Adrenal gland (tissue), 12 donors: ENCODE data around the gene GRIK1. TPM values are rescaled to one million over a fixed set of nuclear protein-coding genes. Genes with fewer than 3 reads are reported as not detected.

Experiments used
- DNase-seq, 7 donors: peaks; one replicate each; pipeline ENCODE4 v3.0.0-alpha.2; 2019 to 2020
- H3K27ac ChIP-seq, 5 donors: fragments of 200-600 bp; sonication (generic) in 4 of 5; 1 replicate in 3 of 5; 2 replicates in 2 of 5; pipeline versions ENCODE4 v1.5.1 to v1.8.0; 2016 to 2020; ENCODE audit warnings: mild to moderate bottlenecking in 1 of 5
- H3K27me3 ChIP-seq: fragments of 200-600 bp; 2 replicates; pipeline ENCODE4 v1.8.0; 2021
- H3K36me3 ChIP-seq, 2 donors: fragments of 200-600 bp; replicated peaks in 1 of 2; 1 replicate in 1 of 2; 2 replicates in 1 of 2; pipeline versions ENCODE4 v1.5.1 to v1.8.0; 2018 to 2022
- H3K4me1 ChIP-seq, 2 donors: fragments of 200-600 bp; replicated peaks in 1 of 2; 1 replicate in 1 of 2; 2 replicates in 1 of 2; pipeline versions ENCODE4 v1.5.1 to v1.8.0; 2018 to 2021
- H3K4me3 ChIP-seq, 4 donors: fragments of 200-600 bp; sonication (generic) in 3 of 4; one replicate each; pipeline ENCODE4 v1.5.1; 2016 to 2018
- H3K9me3 ChIP-seq, 3 donors: fragments of 200-600 bp; sonication (generic) in 1 of 3; replicated peaks in 1 of 3; 1 replicate in 2 of 3; 2 replicates in 1 of 3; pipeline versions ENCODE4 v1.5.1 to v1.8.0; 2016 to 2021
- POLR2A ChIP-seq, 2 donors: fragments of 450-650 bp; IDR thresholded peaks; one replicate each; pipeline ENCODE4 v1.6.1; 2017; ENCODE audit warnings: antibody characterized with exemption in 2 of 2, mild to moderate bottlenecking in 2 of 2, moderate library complexity in 1 of 2
- WGBS, 4 donors: extraction: QIAGEN DNeasy Blood & Tissue Kit in 2 of 4; methylation state at CpG; one replicate each; pipeline versions ENCODE4 v1.1.5 to v1.1.7; 2013 to 2017; 5-methylcytosine and 5-hydroxymethylcytosine counted together
- intact Hi-C, 2 donors: fragments of 100-400 bp; cut with DNase I; formaldehyde crosslinking; loops; one replicate each; pipeline versions ENCODE4 v1.14.1 to v1.15.0; 2022 to 2023
- polyA plus RNA-seq, 3 donors: library from polyadenylated mRNA; stranded (reverse); fragments of 200-250 nt in 2 of 3; fragments of 350-450 nt in 1 of 3; fragmentation: Illumina TruSeq in 1 of 3; extraction: RNeasy Lipid Tissue Mini Kit (QIAGEN cat#74804) in 1 of 3; gene quantifications; one replicate each; pipeline ENCODE4 v1.2.3, GENCODE V29; 2013 to 2014
- total RNA-seq, 9 donors: library from RNA; depleted of rRNA in 4 of 9; stranded (reverse); fragments of >200 nt in 4 of 9; fragments of 120-200 nt in 1 of 9; fragmentation: NEBNext Ultra II Directional in 1 of 9; extraction: Animal tissue kit (Norgen Biotek cat#: 25700) in 1 of 9; gene quantifications; one replicate each; pipeline versions ENCODE4 v1.1.0 to v1.2.4, GENCODE V29; 2013 to 2023
- TF ChIP-seq, protein P1 (sequence below), 6 experiments: fragments of 450-650 bp in 4 of 6; fragments of 200-600 bp in 2 of 6; sonication (generic) in 1 of 6; IDR thresholded peaks; 1 replicate in 5 of 6; 2 replicates in 1 of 6; pipeline versions ENCODE4 v1.5.1 to v1.8.0; 2016 to 2021; ENCODE audit warnings: antibody characterized with exemption in 6 of 6, mild to moderate bottlenecking in 2 of 6, moderate library complexity in 1 of 6
- donor health status: healthy with polysubstance abuse.
- donor health status: Bipolar disorder and iron deficiency.
- donor health status: DM: yes; HTN: yes; CAD: no.
- donor health status: DM: no; HTN: no; CAD: no.
- donor health status: DM: no; HTN: no; CAD: no.
- donor health status: DM: yes; HTN: yes; CAD: no.

The GRIK1 gene
- total and polyA plus RNA-seq, 12 donors, result 0.23 to 47.4 (median 8.1) TPM; not detected in 3

DNA sequence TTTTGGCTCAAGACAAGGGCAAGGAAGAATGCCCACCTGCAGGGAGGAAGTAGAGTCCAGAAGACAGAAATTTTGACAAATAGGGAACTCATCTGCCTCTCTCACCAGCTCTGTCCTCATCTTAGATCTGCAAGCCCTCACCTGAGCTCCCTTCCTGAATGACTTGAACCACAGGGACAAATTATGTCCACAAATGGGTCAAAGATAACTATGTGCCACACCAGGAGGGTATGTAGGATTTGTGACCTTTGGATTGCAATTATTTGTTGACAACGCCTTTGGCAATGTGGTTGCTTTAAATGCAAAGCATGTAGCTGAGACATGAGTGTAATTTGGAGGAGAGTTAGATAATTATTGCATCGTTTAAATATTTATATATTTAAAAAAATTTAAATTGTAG, 79.5 kb downstream of the GRIK1 start:
- Histone ChIP-seq H3K4me1 (no peaks in the 10 kb centered on the region), H3K27ac (no peak overlapping the region), H3K36me3 (no peaks in the 10 kb centered on the region), H3K27me3 (no peaks in the 10 kb centered on the region), H3K9me3 (no peaks in the 10 kb centered on the region), H3K4me3 (no peak overlapping the region)
- WGBS, 4 donors, result 74 to 86% (median 82%) methylated on average over 2 of the region's 2 CpGs
- intact Hi-C loops, result no loop called here
- no peak for DNase-seq
- TF ChIP-seq, protein P1, sequence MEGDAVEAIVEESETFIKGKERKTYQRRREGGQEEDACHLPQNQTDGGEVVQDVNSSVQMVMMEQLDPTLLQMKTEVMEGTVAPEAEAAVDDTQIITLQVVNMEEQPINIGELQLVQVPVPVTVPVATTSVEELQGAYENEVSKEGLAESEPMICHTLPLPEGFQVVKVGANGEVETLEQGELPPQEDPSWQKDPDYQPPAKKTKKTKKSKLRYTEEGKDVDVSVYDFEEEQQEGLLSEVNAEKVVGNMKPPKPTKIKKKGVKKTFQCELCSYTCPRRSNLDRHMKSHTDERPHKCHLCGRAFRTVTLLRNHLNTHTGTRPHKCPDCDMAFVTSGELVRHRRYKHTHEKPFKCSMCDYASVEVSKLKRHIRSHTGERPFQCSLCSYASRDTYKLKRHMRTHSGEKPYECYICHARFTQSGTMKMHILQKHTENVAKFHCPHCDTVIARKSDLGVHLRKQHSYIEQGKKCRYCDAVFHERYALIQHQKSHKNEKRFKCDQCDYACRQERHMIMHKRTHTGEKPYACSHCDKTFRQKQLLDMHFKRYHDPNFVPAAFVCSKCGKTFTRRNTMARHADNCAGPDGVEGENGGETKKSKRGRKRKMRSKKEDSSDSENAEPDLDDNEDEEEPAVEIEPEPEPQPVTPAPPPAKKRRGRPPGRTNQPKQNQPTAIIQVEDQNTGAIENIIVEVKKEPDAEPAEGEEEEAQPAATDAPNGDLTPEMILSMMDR (IDR thresholded peaks at IDR 0.05), result no peak
- no peak for TF ChIP-seq POLR2A (IDR thresholded peaks at IDR 0.05)

DNA sequence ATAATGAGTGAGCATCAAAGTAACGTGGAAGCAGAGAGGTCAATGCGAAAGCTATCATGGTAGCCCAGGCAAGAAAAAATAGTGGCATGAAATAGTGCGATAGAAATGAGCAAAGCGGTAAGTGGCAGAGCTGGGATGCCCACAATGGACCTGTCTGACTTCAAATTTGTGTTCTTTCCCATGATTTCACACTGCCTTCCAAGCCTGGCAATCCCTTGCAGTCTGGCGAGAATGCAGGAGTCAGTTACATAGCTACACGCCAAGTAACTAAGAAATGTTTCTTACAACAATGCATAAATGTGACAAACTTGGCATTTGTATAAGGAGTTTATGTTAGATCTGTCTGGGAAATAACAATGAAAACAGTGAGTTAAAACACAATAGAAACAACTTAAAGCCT, 82.6 kb downstream of the GRIK1 start:
- Histone ChIP-seq H3K4me3 (no peak overlapping the region), H3K27ac (no peak overlapping the region), H3K27me3 (no peaks in the 10 kb centered on the region), H3K36me3 (no peaks in the 10 kb centered on the region), H3K4me1 (no peaks in the 10 kb centered on the region), H3K9me3 (no peaks in the 10 kb centered on the region)
- no peak for DNase-seq
- intact Hi-C loops, result no loop called here
- TF ChIP-seq POLR2A (IDR thresholded peaks at IDR 0.05), result no peak
- TF ChIP-seq, protein P1 (IDR thresholded peaks at IDR 0.05), result no peak
- WGBS, 4 donors, result 83 to 91% (median 90%) methylated on average over 6 of the region's 6 CpGs

DNA sequence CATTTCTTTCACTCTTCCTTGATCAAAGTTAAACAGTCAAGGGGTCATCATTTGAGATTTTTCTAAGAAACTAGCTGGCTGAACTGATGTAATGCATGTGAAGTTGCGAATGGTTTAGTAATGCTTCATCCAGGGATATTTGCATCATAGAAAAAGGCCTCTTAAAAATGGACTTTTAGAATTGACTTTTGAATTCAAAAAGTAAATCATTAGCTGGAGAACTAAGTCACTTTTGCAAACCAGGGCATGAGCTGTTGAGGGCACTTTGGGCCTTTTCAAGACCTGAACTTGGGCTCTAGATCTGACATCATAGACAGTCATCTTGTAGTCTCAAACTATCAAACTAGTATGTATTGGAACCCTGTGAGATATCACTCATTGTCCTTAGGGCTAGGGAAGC, 85.0 kb downstream of the GRIK1 start:
- Histone ChIP-seq H3K27me3 (no peaks in the 10 kb centered on the region), H3K27ac (no peak overlapping the region), H3K4me3 (no peak overlapping the region), H3K36me3 (no peaks in the 10 kb centered on the region), H3K4me1 (no peaks in the 10 kb centered on the region), H3K9me3 (no peaks in the 10 kb centered on the region)
- TF ChIP-seq POLR2A (IDR thresholded peaks at IDR 0.05), result no peak
- TF ChIP-seq, protein P1 (IDR thresholded peaks at IDR 0.05), result no peak
- intact Hi-C loops, result loop anchor here in 1 of 2 donors (5.0 kb wide), 1 partner anchor 377 kb away; no protein-coding TSS in a partner anchor
- no peak for DNase-seq
- 92 to 100% (median 96%) methylated on average over 1 of the region's 1 CpG for WGBS, 4 donors

DNA sequence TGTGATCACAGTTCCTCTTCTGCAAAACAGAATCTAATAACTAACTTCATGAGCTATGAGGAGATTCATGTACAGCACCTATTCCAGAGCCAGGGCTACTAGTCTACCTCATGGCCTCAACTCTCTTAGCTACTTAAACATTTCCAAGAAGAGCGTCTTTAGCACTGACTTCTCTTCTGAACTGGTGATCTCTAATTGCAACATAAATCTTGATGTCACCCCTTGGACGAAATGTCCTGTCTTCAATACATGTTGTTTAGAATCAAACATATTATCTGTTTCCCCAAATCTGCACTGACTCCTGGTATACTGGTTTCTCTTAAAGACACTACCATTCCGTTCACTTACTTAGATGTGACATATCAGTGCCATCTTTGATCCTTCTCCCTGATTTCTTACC, 88.2 kb downstream of the GRIK1 start:
- H3K4me1 ChIP-seq, result no peaks in the 10 kb centered on the region
- intact Hi-C loops, result loop anchor here in 1 of 2 donors (5.0 kb wide), 1 partner anchor 374 kb away; no protein-coding TSS in a partner anchor
- DNase-seq, result no peak
- H3K27ac ChIP-seq, result no peak overlapping the region
- H3K27me3 ChIP-seq, result no peaks in the 10 kb centered on the region
- H3K36me3 ChIP-seq, result no peaks in the 10 kb centered on the region
- H3K9me3 ChIP-seq, result no peaks in the 10 kb centered on the region
- WGBS, 4 donors, result 62 to 85% (median 80%) methylated on average over 3 of the region's 3 CpGs
- no peak for TF ChIP-seq POLR2A (IDR thresholded peaks at IDR 0.05)
- TF ChIP-seq, protein P1 (IDR thresholded peaks at IDR 0.05), result no peak
- H3K4me3 ChIP-seq, result no peak overlapping the region
